ENCODE results near the gene DCLK3.

DCLK3 gene

GRCh38 chr3:36762918-36763849, 1.2 kb downstream of the DCLK3 start:
- Histone ChIP-seq H3K27ac (ENCODE audit: low read depth, low read length, poor library complexity, severe bottlenecking) (no peak overlapping the region), H3K9me2 (ENCODE audit: low read depth, low read length) (no peaks in the 10 kb centered on the region), H3K79me2 (ENCODE audit: insufficient read depth, low read length) (no peaks in the 10 kb centered on the region), H3K4me1 (ENCODE audit: insufficient read depth, low read length, severe bottlenecking) (no peaks in the 10 kb centered on the region), H3K4me3 (ENCODE audit: low read depth, low read length, poor library complexity, severe bottlenecking) (no peak overlapping the region), H3K4me2 (ENCODE audit: low read length) (no peak overlapping the region), H4K20me1 (ENCODE audit: insufficient read depth, low read length) (no peaks in the 10 kb centered on the region), H2AFZ (ENCODE audit: low read length) (no peak overlapping the region), H3K27me3 (ENCODE audit: insufficient read depth, low read length) (no peaks in the 10 kb centered on the region; the same call in 1 of the 2 replicates), H3K9me3 (ENCODE audit: low read length) (no peaks in the 10 kb centered on the region), H3F3A (ENCODE audit: insufficient read depth, low read length) (no peaks in the 10 kb centered on the region), H3K36me3 (ENCODE audit: insufficient read depth, low read length) (no peaks in the 10 kb centered on the region), H3K9ac (ENCODE audit: low read length) (no peak overlapping the region)
- TF ChIP-seq CTCF (IDR thresholded peaks at IDR 0.05; ENCODE audit: low read length) (no peak), EZH2 (IDR thresholded peaks at IDR 0.05; ENCODE audit: borderline replicate concordance, low read length) (no peak)

- Histone ChIP-seq H3K27ac (ENCODE audit: low read depth, low read length, poor library complexity, severe bottlenecking) (no peak overlapping the region), H3K9ac (ENCODE audit: low read length) (no peak overlapping the region), H3K4me1 (ENCODE audit: insufficient read depth, low read length, severe bottlenecking) (no peaks in the 10 kb centered on the region), H2AFZ (ENCODE audit: low read length) (no peak overlapping the region), H3K9me3 (ENCODE audit: low read length) (no peaks in the 10 kb centered on the region), H3K27me3 (ENCODE audit: insufficient read depth, low read length) (no peaks in the 10 kb centered on the region; the same call in 1 of the 2 replicates), H4K20me1 (ENCODE audit: insufficient read depth, low read length) (no peaks in the 10 kb centered on the region), H3F3A (ENCODE audit: insufficient read depth, low read length) (no peaks in the 10 kb centered on the region), H3K4me3 (ENCODE audit: low read depth, low read length, poor library complexity, severe bottlenecking) (no peak overlapping the region), H3K79me2 (ENCODE audit: insufficient read depth, low read length) (no peaks in the 10 kb centered on the region), H3K4me2 (ENCODE audit: low read length) (no peak overlapping the region), H3K9me2 (ENCODE audit: low read depth, low read length) (no peaks in the 10 kb centered on the region), H3K36me3 (ENCODE audit: insufficient read depth, low read length) (no peaks in the 10 kb centered on the region)
- no peak for TF ChIP-seq CTCF (IDR thresholded peaks at IDR 0.05; ENCODE audit: low read length)
- no peak for TF ChIP-seq EZH2 (IDR thresholded peaks at IDR 0.05; ENCODE audit: borderline replicate concordance, low read length)
Observed at GRCh38 chr3:36761779-36762178, 2.6 kb downstream of the DCLK3 start.

GRCh38 chr3:36756269-36756668, 8.1 kb downstream of the DCLK3 start:
- Histone ChIP-seq H3K79me2 (ENCODE audit: insufficient read depth, low read length) (no peaks in the 10 kb centered on the region), H3K36me3 (ENCODE audit: insufficient read depth, low read length) (no peaks in the 10 kb centered on the region), H3K27ac (ENCODE audit: low read depth, low read length, poor library complexity, severe bottlenecking) (no peak overlapping the region), H3F3A (ENCODE audit: insufficient read depth, low read length) (no peaks in the 10 kb centered on the region), H4K20me1 (ENCODE audit: insufficient read depth, low read length) (no peaks in the 10 kb centered on the region), H3K4me2 (ENCODE audit: low read length) (no peak overlapping the region), H2AFZ (ENCODE audit: low read length) (no peak overlapping the region), H3K9me3 (ENCODE audit: low read length) (no peaks in the 10 kb centered on the region), H3K4me3 (ENCODE audit: low read depth, low read length, poor library complexity, severe bottlenecking) (no peak overlapping the region), H3K4me1 (ENCODE audit: insufficient read depth, low read length, severe bottlenecking) (no peaks in the 10 kb centered on the region), H3K9me2 (ENCODE audit: low read depth, low read length) (no peaks in the 10 kb centered on the region), H3K9ac (ENCODE audit: low read length) (no peak overlapping the region), H3K27me3 (ENCODE audit: insufficient read depth, low read length) (no peaks in the 10 kb centered on the region; the same call in 1 of the 2 replicates)
- no peak for TF ChIP-seq EZH2 (IDR thresholded peaks at IDR 0.05; ENCODE audit: borderline replicate concordance, low read length)
- no peak for TF ChIP-seq CTCF (IDR thresholded peaks at IDR 0.05; ENCODE audit: low read length)

All from OCI-LY1 (cell line).